Measurements from ENCODE around the gene RSPO4.

DNA sequence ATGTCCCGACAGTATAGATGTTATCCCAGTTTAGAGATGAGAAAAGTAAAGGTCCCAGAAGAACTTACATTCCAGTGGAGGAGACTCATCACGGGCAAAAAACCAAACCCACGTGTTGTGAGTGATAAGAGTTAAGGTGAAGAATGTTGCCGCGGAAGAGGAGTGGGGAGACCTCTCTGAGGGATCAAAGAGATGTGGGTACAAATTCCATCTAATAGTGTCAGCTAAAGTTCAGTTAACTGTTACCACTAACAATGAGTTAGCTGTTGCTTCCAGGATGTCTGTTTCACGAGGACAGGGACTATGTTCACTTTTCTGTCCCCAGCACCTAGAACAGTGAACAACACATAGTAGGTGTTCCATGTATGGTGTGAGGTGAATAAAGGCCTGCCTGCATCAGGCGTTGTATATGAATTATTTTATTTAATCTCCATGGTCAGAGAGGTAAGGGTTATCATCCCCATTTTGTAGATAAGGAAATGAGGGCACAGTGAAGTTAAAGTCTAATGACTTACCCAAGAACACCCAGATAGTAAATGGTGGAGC lies 39.8 kb upstream of the RSPO4 start:
- TF ChIP-seq JUN (IDR thresholded peaks at IDR 0.05; ENCODE audit: borderline replicate concordance, insufficient read depth, insufficient read length, low read depth) = no peak
- TF ChIP-seq, protein P1, sequence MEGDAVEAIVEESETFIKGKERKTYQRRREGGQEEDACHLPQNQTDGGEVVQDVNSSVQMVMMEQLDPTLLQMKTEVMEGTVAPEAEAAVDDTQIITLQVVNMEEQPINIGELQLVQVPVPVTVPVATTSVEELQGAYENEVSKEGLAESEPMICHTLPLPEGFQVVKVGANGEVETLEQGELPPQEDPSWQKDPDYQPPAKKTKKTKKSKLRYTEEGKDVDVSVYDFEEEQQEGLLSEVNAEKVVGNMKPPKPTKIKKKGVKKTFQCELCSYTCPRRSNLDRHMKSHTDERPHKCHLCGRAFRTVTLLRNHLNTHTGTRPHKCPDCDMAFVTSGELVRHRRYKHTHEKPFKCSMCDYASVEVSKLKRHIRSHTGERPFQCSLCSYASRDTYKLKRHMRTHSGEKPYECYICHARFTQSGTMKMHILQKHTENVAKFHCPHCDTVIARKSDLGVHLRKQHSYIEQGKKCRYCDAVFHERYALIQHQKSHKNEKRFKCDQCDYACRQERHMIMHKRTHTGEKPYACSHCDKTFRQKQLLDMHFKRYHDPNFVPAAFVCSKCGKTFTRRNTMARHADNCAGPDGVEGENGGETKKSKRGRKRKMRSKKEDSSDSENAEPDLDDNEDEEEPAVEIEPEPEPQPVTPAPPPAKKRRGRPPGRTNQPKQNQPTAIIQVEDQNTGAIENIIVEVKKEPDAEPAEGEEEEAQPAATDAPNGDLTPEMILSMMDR (IDR thresholded peaks at IDR 0.05; ENCODE audit: extremely low read depth in 1 of 2, insufficient read depth in 1 of 2, low read depth in 1 of 2, low read length in 2 of 2) = no peak
- no peak for TF ChIP-seq EZH2 (IDR thresholded peaks at IDR 0.05; ENCODE audit: borderline replicate concordance, low read depth, low read length, severe bottlenecking)
- no peak for TF ChIP-seq POLR2A (IDR thresholded peaks at IDR 0.05; ENCODE audit: low read depth, low read length)
- no peak for TF ChIP-seq MYC (IDR thresholded peaks at IDR 0.05; ENCODE audit: low read depth, low read length)
- no peak for TF ChIP-seq POLR2AphosphoS5 (IDR thresholded peaks at IDR 0.05; ENCODE audit: insufficient read depth, low read depth, low read length)
